Measurements from ENCODE around the gene MCCD1.
"Not testable (repeated sequence)": the region's sequence is repeated elsewhere in the genome, so short reads cannot be mapped to it uniquely, and the experiment has no call there.

The MCCD1 gene

DNA sequence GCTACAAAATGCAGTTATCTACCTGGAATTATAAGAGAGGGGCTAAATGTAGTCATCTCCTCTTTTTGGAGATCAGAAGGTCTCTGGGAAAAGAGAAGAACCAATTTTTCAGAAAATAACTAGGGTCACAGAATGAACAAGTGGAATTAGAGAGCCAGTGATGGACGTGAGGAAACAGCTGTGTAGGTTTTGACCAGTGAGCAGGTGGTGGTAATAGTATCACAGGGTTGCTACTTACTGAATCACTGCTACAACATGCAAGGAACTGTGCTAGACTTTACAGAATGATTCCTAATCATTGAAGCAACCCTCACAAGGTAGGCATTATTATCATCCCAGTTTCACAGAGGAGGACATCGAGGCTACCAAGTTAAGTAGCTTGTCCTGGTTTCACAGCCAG, 15.9 kb downstream of the MCCD1 start:
- no peak for FAIRE-seq

DNA sequence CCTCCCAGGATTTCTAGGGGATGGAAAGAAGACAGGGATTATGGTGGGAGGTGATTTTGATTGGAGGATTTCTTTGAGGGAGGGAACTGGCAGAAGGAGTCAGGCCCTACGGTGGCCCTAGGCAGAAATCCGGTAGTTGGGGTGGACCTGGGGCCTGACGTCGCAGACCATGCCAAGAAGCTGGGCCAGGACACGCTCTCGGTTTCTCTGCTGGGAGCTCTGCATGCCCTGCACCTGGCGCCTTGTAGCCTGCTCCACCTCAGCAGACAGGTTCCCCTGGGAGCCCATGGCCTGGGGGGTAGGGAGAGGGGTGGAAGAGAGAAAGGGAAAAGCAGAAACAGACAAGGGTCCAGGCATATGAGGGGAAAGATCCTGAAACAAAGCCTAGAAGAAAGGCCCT, 16.5 kb downstream of the MCCD1 start:
- no peak for FAIRE-seq

- no peak for FAIRE-seq
Observed at GRCh38 chr6:31546339-31546957, 17.7 kb downstream of the MCCD1 start, which contains the start of gene ATP6V1G2. TSS of gene ATP6V1G2 (minus strand) at chr6:31546608. CDS start at chr6:31546559, 49 bp downstream.

GRCh38 chr6:31546958-31547726, 18.4 kb downstream of the MCCD1 start, which contains the start of gene NFKBIL1:
TSS of gene NFKBIL1 (plus strand) at chr6:31547608. CDS start at chr6:31547695, 87 bp downstream.
- FAIRE-seq: no peak

- no peak for FAIRE-seq
Observed at GRCh38 chr6:31547727-31548543, 19.2 kb downstream of the MCCD1 start.

GRCh38 chr6:31548544-31548873, 19.7 kb downstream of the MCCD1 start:
- no peak for FAIRE-seq

DNA sequence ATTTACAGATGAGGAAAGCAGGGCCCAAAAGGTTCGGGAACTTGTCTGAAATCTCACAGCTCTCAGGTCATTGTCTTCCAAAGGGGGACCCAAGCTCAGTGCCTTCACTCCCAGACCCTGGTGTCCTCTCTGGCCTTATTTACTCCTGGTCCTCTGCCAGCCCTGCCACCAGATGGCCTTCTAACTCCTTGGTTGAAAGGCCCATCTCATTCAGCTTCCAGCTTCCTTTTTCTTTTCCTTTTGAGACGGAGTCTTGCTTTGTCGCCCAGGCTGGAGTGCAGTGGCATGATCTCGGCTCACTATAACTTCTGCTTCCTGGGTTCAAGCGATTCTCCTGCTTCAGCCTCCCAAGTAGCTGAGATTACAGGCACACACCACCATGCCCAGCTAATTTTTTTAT, 22.6 kb downstream of the MCCD1 start:
- not testable (repeated sequence) for FAIRE-seq

DNA sequence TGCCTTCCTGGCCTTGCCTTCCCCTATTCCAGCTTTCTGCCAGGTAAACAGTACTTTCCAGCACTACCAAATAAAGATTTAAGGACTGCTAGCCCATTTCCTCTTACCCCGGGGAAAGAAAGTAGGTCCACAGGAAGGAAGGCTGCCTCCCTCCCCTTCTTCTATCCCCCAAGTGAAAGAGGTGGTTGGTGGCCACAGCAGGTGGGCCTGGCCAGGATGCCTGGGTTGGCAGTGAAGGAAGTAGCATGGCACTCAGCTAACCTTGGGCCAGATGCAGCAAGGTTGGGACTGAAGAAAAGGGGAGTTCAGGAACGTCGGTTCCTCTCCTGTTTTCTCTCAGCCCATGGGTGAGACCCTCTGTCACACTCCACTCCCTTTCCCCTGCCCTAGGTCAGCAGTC, 27.5 kb downstream of the MCCD1 start:
- FAIRE-seq: no peak

DNA sequence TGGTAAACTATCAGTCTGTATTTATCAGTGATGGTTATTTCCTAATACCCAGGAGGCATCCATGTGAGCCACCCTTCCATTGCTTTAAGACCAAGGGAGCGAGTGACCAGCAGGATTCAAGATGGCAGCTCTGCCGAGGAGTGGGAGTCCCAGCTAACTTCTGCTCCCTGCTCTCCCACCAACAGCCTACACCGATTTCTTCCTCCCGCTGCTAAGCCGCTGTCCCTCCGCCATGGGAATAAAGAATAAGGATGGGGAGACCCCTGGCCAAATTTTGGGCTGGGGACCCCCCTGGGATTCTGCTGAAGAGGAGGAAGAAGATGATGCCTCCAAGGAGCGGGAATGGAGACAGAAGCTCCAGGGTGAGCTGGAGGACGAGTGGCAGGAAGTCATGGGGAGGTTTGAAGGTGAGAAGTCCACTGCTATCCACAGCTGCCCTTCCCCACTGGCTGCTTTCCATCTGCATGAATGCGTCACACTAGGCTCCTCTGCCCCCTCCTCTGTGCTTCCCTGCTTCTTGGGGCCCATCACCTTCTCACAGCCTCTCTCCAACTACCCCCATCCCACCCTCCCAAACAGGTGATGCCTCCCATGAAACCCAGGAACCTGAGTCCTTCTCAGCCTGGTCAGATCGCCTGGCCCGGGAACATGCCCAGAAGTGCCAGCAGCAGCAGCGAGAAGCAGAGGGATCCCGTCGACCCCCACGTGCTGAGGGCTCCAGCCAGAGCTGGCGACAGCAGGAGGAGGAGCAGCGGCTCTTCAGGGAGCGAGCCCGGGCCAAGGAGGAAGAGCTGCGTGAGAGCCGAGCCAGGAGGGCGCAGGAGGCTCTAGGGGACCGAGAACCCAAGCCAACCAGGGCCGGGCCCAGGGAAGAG, 28.9 kb downstream of the MCCD1 start:
- no peak for FAIRE-seq

- FAIRE-seq: no peak
Observed at GRCh38 chr6:31558318-31558625, 29.5 kb downstream of the MCCD1 start.

DNA sequence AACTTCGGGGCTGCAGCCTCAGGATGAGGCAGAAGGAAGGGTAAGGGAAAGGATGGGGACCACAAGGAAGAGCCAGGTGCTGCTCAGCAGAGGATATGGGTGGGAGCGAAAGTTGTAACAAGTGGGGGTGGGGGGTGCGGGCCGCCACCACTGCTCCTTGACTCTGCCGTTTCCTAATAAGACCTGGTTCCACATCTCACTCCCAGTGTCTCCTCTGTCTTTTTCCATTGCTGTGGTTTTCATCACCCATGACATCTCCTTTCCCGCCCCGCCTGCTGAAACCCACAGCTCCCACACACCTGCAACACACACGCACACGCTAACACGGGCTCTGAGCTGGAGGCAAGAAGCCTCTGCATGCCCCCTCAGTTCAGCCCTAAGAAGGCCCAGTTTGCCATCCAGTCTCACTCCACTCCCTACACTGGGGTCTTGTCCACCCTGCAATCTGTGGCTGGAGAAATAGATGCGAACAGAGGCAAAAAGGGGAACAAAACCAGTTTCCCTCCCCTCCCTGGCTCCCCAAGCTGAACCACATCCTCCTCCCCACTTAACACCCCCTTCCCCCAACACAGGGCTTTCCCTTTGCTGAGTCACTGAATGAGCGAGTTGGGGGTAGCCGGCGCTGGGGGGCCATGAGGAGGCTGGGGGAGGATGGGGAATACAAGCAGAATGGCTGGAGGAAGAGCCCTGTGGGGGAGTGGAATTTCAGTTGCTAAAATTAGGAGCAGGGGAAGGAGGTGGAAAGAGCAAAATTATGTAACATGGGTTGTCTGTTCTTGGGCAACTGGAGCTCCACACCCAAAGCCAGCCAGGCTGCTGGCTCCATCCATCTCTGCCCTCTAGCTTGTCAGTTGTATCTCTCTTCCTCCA, 30.1 kb downstream of the MCCD1 start:
- FAIRE-seq: no peak

DNA sequence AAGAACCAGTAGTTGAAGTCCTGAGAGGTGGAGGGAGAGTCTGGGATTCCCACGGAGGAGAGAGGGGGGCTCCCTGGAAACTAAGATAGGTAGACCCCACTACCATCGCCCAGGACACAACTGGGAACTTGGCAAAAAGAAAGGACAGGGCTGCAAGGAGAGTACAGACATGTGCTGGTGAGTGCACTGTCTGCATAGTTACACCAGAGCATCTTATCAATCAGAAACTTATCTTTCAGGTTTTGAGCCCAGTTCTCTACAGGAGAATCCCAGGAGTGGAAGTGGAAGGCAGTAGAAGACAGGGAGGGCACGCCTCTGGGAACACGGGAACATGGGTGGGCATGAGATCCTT, 30.8 kb downstream of the MCCD1 start:
- no peak for FAIRE-seq

DNA sequence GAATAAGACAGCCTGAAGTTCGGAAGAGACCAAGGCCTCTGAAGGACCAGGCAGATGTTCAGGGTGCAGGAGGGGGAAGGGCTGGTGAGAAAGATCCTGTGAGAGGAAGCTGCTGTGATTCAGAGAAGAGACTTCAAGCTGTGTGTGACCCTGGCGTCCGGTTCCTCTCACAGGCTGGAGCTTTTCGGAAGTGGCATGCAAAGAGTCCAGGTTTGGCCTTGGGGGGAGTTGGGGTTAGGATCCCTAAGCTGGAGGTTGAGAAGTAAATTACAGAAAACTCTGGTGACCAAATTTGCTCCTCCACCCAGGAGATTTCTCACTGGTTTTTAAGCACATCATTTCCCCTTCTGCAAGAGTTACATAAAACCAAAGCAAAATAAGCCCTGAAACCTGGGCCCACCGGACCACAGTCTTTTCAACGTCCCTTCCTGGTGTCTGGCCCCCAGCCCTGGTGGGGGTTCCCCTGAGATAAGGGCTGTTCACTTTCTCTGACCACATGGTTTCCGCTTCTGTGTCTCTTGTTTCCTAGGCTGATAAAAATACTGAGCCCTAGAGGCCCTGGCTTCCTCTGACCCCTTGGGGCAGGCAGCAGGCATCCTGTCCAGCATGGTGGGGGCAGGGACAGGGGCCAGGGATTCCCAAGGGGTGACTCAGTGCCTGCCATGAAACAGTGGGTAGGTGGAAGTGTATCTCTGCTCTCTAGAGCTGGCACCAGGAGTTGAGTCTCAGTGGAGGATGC, 31.4 kb downstream of the MCCD1 start:
- FAIRE-seq: no peak

GRCh38 chr6:31560697-31561058, 31.9 kb downstream of the MCCD1 start:
- no peak for FAIRE-seq

DNA sequence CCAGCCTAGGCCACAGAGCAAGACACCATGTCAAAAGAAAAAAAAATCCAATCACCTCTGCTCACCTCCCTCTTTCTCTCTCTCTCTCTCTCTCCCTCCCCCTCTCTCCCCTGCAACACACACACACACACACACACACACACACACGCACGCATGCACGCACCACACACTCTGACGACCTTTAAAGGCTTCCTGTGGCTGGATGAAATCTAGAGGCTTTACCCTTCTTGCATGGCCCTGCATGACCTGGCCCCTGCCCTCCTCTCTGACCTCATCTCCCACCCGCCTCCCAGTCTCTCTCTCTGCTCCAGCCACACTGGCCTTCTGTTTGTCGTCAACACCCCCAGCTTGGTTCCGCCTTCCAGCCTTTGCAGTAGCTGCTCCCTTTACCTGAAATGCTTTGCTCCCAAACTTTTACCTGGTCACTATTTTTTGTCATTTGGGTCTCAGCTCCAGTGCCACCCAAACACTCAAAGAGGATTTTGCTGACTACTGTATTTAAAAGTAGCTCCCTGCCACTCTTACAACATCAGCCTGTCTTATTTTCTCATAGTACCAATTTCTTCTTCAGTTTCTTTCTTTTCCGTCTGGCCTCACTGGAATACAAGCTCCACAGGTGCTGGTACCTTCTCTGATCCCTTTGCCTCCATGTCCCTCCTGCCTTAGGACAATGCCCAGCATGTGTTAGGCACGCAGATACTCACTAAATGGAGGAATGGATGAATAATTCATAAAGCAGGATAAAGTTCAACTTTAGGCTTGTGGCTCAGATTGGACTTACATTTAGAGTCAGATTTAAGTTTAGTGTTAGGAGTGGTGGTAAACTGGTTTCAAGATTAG, 39.0 kb downstream of the MCCD1 start:
- FAIRE-seq: no peak

DNA sequence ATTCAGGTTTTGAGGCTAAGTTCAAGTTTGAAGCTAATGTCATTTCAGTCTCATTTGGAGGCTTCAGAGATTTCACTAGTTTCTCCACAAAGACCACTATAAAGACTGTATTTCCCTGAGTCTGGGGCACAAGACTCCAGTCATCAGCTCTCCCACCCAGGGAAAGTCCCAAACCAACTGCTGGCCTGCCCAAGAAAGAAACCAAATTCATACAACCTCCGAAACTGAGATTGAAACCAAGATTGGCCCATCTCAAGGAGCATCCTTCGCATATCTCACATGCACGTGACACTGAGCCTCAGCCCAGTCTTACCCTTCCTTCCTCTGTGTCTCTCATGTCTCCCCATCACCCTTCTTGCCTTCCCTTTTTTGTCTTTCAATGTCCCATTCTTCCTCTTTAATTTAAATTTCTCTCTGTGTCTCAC, 39.8 kb downstream of the MCCD1 start:
- FAIRE-seq: no peak

DNA sequence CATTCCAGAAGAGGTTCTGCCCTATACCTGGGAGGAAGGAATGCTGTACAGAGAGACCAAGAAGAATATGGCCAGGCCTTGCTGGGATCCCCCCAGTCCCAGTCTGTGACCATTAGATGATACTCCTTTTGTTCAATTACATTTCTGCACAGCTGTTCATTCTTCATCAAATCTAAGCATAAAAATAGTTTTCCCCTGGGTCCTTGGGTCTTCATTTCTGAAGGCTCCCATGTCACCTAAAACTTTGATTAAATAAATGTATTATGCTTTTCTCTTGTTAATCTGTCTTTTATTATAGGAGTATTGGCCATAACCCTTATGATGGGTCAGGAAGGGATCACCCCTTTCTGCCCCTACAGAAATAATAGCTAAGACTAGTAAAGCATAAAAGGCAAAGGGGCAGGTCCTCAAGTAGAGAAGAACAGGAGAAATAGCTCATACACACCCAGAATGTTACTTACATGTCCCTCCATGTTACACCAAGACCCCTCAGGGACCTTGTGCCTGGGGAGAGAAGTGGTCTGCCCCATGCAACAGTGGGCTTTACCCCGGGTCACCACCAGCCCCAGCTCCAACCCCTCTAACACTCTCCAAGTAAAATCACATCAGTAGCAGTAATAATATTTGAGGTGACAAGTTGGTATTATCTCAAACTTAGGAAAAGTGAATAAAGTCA, 41.2 kb downstream of the MCCD1 start:
- no peak for FAIRE-seq

GRCh38 chr6:31572041-31572911, 43.5 kb downstream of the MCCD1 start, which contains the start of gene LTA:
TSS of gene LTA (plus strand) at chr6:31572289. CDS start at chr6:31572743, 454 bp downstream.
- no peak for FAIRE-seq

Measured in colon (tissue), 2 donors.